Esophagus squamous epithelium (tissue), 4 donors: ENCODE measurements around the gene HPGDS.

Experiments
- CTCF ChIP-seq, 6 experiments: fragments of 450-650 bp in 4 of 6; fragments of 200-600 bp in 2 of 6; sonication (generic) in 2 of 6; IDR thresholded peaks; one replicate each; pipeline ENCODE4 v1.5.1; 2016 to 2019; ENCODE audit warnings: antibody characterized with exemption in 6 of 6, mild to moderate bottlenecking in 4 of 6, moderate library complexity in 4 of 6
- POLR2A ChIP-seq, 4 donors: fragments of 450-650 bp; IDR thresholded peaks; one replicate each; pipeline ENCODE4 v1.6.1; 2017; ENCODE audit warnings: antibody characterized with exemption in 4 of 4, mild to moderate bottlenecking in 4 of 4, moderate library complexity in 3 of 4

GRCh38 chr4:94334962-94335361, 7.7 kb downstream of the HPGDS start:
- TF ChIP-seq CTCF (IDR thresholded peaks at IDR 0.05): no peak
- TF ChIP-seq POLR2A (IDR thresholded peaks at IDR 0.05): no peak
